Stimulated activated CD8-positive, alpha-beta memory T cell treated with anti-CD3 and anti-CD28 coated beads, Interleukin-7, amount 100 ng/mL, for 24 hours (primary cell): ENCODE results near the gene NPAS4.
"Not testable (repeated sequence)": the region's sequence is repeated elsewhere in the genome, so short reads cannot be mapped to it uniquely, and the experiment has no call there.

Experiments
- DNase-seq: peaks from one replicate; pipeline ENCODE4 v3.0.0-alpha.2; 2020; ENCODE audit warnings: low read depth

NPAS4 gene

GRCh38 chr11:66418168-66418985, 2.5 kb upstream of the NPAS4 start:
- peak; percentile 33 for DNase-seq

DNA sequence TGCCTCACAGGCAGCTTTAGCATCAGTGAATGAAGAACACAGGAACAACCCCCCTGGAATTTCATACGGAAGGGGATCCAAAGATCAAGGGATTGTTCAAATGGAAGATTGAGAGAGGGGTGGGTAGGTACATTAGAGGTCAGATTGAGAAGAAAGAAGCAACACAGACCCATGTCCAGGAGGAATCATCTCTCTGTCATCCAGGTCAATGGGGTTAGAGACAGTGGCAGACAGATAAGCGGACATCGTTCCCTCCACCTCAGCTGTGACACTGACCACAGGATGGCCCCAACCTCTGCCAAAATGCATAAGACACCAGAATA, 1.9 kb upstream of the NPAS4 start:
- DNase-seq: no peak

GRCh38 chr11:66419825-66420224, 1.0 kb upstream of the NPAS4 start:
- no peak for DNase-seq

- DNase-seq: peak; percentile 76
These were observed 814 bp downstream of the NPAS4 start for GRCh38 chr11:66421492-66422205.

GRCh38 chr11:66426314-66426713, 5.5 kb downstream of the NPAS4 start:
- no peak for DNase-seq

GRCh38 chr11:66428933-66429332, 8.1 kb downstream of the NPAS4 start:
- DNase-seq: no peak

DNA sequence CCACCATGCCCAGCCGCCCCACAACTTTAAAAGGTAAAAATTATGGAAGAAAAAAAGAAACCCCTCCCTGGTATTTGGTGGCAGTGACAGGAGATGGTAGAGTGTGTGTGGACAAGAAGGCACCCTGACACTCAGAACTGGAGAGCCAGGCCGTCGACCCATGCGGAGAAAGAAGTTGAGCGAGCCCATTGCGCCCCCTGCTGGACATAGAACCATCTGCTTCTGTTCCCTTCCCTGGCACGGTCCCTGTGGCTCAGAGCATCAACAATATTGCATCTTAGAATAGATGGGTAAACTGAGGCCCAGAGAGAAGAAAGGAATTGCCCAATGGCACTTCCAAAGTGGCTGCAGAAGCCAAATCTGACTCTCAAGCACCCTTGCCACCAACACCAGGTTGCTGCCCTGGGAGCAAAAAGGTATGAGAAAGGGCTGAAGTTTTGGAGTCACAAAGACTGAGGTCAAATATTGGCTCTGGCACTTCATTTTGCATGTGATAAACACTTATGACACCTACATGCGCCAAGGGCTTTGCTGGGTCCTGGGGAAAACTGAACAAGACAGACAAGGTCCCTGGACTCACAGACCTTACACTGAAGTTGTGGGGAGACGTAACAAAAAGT, 9.3 kb downstream of the NPAS4 start:
- peak; percentile 73 for DNase-seq

DNA sequence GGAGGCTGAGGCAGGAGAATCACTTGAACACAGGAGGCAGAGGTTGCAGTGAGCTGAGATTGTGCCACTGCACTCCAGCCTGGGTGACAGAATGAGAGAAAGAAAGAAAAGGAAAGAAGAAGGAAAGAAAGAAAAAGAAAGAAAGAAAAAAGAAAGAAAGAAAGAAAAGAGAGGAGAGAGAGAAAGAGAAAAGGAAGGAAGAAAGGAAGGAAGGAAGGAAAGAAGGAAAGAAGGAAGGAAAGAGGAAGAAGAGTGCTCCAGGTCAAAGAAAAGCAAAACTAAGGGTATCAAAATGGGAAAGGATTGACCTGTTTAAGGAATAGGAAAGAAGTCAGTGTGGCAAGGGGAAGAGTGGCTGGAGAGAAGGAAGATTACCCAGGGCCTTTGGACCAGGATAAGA, 10.5 kb downstream of the NPAS4 start:
- DNase-seq: not testable (repeated sequence)

DNA sequence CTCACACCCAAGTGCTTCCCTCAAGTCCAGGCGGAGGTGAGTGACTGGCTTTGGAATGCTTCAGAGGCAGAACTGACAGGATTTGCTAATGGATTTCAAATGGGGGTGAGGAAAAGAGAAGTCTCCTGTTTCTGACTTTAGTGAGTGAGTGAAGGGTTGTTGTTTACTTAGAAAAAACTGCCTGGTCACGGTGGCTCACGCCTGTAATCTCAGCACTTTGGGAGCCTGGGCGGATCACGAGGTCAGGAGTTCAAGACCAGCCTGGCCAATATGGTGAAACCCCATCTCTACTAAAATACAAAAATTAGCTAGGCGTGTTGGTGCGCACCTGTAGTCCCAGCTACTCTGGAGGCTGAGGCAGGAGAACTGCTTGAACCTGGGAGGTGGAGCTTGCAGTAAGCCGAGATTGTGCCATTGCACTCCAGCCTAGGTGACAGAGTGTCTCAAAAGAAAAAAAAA, 11.1 kb downstream of the NPAS4 start:
- DNase-seq: not testable (repeated sequence)

DNA sequence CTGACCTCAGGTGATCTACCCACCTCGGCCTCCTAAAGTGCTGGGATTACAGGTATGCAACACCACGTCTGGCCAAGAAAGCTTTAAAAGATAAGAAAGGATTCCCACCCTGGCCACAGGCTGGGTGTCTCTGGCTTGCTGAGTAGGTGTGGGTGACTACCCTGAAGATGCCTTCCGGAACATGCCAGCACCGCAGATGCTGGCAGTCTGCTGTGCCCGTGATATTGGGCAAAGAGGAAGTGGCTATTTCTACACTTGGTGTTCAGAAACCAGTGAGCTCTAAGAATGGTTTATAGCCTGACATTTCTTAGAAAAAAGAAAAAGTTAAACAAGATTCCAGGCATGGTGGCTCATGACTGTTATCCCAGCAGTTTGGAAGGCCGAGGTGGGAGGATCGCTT, 11.8 kb downstream of the NPAS4 start:
- DNase-seq: no peak

DNA sequence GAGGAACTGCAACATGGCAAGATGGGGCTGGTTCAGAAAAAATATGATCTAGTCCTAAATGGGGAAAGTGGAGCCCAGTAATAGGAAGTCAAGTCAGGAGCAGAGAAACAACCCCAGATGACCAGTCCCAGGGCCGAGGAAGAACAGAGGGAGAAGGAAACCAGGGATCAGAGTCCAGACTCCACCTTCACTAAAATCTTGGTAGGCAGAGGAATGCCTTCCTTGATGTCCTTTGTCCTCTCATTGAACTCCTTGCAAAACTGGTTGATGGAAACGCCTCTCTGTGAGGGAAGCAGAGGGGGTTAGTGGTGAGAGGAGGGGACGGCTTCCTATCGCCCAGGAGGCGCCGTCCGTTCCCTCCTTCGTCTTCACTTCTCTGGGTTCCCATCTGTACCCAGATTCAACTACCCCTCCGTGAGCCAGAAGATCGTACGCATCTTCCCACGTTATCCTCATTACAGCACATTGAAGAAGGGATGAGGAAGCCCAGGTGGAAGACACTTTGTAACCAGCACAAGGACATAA, 17.2 kb downstream of the NPAS4 start:
- DNase-seq: no peak

DNA sequence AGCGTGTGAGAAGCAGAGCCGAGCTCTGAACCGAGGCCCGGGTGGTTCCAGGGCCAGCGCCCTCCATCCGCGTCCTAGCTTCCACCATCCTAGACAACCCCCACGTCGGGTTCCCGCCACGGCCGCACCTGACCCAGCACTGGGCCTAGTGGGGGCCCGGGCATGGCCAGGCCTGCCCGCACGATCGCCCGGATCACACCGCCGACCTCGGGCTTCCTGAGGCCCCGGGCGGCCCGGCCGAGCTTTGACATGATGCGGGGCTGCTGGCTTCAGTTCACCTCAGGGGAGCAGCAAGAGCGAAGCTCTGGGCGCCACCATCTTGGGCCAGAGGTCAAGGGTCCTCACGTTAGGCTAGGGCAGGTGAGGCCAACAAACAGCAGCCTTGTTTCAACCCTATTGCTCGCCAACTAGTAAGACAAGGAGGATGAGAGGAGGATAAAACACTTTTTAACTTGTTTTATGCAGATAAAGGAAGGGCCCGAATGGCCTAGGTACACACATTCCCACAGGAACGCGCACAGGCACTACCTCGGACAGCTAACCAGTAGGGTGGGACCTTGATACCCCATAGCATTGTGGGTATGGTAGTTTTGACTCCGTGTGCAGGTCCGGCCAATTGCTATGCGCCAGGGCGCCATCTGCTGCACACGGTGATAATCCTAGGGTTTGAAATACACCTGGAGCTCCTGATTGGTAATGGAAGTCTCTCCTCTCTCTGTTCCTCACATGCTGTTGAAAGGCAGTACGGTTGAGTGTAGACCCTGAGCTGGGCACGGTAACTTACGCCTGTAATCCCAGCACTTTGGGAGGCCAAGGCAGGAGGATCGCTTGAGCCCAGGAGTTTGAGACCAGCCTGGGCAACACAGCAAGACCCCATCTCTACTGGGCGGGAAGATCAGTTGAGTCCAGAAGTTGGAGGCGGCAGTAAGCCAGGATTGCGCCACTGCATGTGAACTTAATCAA, 17.9 kb downstream of the NPAS4 start, which contains the start of gene MRPL11:
Gene MRPL11, minus strand, starts transcription at position 345 of the 963 bp plus-strand sequence. Its CDS starts 94 bp downstream, at position 251.
- DNase-seq: peak; percentile 75

GRCh38 chr11:66440101-66440939, 19.5 kb downstream of the NPAS4 start:
- not testable (repeated sequence) for DNase-seq

DNA sequence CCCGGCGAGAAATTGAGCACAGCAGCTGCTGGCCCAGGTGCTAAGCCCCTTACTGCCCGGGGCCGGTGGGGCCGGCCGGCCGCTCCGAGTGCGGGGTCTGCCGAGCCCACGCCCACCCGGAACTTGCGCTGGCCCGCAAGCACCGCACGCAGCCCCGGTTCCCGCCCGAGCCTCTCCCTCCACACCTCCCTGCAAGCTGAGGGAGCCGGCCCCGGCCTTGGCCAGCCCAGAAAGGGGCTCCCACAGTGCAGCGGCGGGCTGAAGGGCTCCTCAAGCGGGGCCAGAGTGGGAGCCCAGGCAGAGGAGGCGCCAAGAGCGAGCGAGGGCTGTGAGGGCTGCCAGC, 20.1 kb downstream of the NPAS4 start:
- not testable (repeated sequence) for DNase-seq

GRCh38 chr11:66443602-66444001, 22.8 kb downstream of the NPAS4 start:
- no peak for DNase-seq

DNA sequence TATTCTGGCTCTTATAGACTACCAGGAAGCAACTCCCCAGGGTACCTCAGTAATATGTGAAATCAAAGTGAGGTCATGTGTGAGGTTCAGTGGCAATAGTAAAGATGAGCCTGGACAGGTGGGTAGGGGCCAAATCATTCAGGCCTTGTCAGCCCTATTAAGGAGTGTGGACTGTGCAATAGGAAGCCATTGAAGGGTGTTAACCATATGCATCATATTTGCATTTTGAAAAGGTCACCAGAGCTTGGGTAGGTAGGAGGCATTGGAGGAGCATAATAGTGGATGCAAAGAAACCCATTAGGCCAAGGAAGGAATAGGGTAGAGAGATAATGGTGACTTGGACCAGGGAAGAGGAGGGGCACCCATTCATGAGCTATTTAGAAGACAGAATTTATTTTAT, 26.2 kb downstream of the NPAS4 start:
- no peak for DNase-seq

DNA sequence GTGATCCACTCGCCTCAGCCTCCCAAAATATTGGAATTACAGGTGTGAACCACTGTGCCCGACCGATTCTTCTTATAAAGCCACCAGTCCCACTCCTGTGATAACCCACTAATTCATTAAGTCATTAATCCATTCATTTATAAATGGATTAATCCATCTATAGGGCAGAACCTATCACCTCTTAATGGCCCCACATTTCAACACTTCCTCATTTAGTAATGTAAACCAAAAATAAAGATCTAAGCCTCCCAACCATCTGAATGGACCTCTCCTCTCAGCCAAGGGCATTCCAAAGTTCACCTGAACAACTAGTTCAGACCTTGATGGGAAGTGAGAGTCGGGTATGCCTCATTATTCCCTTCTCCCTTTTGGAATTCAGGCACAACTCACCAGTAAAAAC, 27.7 kb downstream of the NPAS4 start:
- DNase-seq: no peak

- DNase-seq: no peak
These were observed 29.7 kb downstream of the NPAS4 start for GRCh38 chr11:66450560-66450959.

- no peak for DNase-seq
These were observed 30.8 kb downstream of the NPAS4 start for GRCh38 chr11:66451663-66452062.

DNA sequence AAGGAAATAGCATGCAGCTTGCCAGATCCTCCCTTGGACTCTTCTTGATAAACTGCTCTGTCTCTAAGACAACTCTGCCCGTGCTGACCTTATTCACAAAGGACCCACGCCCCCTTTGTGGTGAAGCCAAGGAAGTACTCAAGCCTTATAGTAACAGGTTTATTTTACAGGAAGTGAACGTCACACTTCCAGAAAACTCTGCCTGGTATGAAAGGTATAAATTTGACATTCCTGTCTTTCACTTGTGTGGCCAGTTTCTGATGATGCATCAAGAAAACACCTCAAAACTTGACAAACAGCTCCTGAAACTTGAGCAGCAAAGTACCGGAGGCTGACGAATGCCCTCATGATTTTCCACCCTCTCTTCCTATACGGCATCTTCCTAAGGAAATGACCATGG, 33.4 kb downstream of the NPAS4 start:
- no peak for DNase-seq

- no peak for DNase-seq
These were observed 34.0 kb downstream of the NPAS4 start for GRCh38 chr11:66454828-66455227.
